ENCODE measurements around the gene SMPDL3A.
"Not testable (repeated sequence)": the region's sequence is repeated elsewhere in the genome, so short reads cannot be mapped to it uniquely, and the experiment has no call there.

The SMPDL3A gene, protein sequence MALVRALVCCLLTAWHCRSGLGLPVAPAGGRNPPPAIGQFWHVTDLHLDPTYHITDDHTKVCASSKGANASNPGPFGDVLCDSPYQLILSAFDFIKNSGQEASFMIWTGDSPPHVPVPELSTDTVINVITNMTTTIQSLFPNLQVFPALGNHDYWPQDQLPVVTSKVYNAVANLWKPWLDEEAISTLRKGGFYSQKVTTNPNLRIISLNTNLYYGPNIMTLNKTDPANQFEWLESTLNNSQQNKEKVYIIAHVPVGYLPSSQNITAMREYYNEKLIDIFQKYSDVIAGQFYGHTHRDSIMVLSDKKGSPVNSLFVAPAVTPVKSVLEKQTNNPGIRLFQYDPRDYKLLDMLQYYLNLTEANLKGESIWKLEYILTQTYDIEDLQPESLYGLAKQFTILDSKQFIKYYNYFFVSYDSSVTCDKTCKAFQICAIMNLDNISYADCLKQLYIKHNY

DNA sequence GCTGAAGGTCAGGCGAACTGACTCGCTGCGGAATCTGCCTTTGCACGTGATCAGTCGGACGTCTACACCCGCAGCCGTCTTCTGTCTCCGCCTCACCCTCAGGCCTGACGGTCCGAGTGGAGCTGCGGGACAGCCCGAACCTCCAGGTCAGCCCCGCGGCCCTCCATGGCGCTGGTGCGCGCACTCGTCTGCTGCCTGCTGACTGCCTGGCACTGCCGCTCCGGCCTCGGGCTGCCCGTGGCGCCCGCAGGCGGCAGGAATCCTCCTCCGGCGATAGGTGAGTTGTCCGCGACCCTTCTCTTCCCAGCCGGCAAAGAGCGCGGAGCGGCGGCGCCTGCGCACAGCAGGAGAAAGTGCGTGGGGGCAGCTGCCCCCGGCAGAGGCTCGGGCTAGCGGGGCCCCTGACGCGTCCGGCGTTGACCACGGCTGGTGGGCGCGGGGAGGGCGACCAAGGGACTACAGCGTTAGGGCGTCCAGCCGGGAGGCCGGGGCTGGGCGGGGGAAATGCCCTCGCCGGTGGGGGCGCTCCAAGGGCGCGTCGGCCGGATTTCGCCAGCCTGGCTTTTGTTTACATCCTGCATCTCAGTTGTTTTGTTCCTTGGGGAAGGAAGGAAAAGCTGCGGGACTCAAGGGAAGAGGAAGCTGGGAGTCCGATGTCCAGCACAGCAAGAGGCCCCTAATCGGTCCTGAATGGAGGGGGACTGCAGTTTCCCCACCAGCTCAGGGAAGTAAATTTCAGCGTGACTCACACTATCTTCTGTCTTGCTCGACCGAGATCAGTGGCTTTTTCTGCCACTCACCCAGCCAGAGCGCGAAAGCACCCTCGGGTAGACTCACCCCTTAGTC lies at the start of gene SMPDL3A:
TSS of gene SMPDL3A (plus strand) at position 77 of the 846 bp plus-strand sequence. CDS start at position 166, 89 bp downstream.
- peak; percentile 31 for DNase-seq

DNA sequence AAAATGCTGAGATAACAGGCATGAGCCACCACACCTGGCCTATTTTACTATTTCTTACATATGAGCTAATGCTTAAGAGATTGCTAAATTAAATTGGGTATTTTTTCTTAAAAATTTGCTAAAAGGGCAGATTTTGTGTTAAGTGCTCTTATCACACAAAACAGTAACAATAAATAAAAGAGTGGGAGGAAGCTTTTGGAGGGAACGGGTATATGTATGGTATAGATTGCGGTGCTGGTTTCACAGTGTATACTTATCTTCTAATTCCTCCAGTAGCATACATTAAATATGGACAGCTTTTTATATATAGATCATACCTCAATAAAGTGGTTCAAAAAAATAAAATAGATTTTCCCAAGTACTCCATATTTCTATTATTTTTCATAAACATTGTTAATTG lies 49.0 kb upstream of the SMPDL3A start:
- DNase-seq: no peak

DNA sequence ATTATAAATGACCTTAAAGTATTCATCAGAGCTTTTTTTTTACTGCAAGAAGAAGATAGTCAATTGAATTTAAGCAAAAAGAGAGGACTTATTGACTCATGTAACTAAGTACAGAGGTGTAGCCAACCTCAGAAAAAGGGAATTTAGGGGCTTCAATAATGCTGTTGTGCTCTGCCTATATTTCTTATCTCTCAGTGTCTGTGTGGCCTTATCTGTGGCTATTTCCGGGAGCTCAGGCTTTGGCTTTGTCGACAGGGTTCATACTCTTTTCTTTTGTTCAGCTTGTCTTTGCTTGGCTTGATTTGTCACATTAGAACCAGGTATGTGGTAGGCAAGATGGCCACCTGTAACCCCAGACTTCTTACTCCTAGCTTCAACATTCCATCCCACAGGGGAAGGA lies 48.1 kb upstream of the SMPDL3A start:
- DNase-seq: no peak

DNA sequence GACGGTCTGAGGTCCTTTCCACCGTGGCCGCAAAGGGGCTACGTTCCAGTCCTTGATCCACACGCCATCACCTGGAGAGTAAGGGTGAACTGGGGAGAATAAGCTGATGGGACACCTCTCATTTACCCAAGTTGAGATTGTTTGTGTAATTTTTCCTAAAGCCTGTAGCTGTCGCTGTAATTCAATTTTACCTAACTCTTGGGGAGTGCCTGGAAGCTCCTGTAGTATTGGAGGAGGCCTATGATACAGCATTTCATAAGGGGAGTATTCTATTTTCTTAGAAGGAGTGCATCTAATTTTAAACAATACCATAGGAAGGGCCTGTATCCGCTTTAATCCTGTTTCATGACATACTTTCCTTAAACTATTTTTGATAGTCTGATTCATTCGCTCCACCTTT lies 44.8 kb upstream of the SMPDL3A start:
- not testable (repeated sequence) for DNase-seq

DNA sequence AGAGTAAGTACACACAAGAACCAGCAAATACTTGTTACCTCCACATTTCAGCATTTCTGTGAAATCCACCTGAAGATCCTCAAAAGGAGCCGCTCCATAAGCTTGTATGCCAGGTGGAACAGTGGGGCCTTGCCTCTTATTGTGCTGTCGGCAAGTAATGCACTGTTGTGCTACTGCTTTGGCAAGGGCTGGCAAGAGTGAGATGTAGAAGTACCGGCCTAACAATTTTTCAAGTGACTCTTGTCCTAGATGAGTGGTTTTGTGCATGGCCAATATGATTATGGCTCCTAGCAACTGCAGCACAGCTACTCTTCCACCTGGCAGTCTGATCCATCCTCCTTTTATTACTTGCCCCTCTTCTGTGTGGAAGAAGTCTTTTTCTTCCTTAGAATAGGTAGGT lies 44.2 kb upstream of the SMPDL3A start:
- DNase-seq: peak; percentile 52

DNA sequence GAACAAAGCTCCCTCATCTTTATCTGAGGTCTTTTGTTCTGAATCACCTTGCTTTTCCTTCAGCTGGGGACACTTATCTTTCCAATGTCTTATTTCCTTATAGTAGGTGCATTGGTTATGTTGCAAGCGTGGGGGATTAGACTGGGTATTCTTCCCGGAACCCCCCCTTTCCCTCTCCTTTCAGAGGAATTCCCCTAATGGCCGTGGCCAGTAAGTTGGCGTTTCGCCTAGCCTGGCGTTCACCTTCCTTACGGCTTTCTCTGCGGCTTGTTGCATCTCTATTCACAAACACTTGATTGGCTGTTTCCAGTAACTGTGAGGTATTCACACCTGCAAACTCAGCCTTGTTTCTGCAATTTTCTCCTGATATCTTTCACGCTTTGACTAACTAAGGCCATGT lies 42.4 kb upstream of the SMPDL3A start:
- DNase-seq: no peak

DNA sequence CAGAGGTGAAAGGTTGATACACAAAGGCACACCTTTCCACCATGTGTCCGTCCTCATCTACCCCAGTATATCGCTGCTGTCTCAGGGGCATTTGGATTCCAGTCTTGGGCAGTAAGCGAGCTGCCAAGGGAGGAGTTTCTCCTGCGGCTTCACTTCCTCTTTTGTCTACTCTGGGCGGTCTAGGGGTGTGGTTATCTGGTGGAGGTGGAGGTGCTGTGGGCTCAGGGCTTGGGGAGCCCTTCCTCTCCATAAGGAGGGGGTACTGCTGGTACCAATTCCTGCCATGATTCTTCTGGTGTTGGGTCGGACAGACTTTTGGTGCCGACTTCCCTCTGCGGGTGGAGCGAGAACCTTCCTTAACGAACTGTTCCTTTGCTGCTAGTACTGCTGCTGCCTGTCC lies 41.5 kb upstream of the SMPDL3A start:
- DNase-seq: no peak

DNA sequence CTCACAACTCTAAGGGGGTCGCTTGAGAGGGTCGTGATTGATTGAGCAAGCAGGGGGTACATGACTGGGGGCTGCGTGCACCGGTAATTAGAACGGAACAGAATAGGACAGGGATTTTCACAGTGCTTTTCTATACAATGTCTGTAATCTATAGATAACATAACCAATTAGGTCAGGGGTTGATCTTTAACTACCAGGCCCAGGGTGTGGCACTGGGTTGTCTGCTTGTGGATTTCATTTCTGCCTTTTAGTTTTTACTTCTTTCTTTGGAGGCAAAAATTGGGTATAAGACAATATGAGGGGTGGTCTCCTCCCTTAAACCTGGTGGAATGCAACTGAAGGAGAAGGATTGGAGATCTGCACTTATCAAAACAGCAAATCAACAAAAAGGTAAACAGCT lies 40.1 kb upstream of the SMPDL3A start:
- DNase-seq: not testable (repeated sequence)

DNA sequence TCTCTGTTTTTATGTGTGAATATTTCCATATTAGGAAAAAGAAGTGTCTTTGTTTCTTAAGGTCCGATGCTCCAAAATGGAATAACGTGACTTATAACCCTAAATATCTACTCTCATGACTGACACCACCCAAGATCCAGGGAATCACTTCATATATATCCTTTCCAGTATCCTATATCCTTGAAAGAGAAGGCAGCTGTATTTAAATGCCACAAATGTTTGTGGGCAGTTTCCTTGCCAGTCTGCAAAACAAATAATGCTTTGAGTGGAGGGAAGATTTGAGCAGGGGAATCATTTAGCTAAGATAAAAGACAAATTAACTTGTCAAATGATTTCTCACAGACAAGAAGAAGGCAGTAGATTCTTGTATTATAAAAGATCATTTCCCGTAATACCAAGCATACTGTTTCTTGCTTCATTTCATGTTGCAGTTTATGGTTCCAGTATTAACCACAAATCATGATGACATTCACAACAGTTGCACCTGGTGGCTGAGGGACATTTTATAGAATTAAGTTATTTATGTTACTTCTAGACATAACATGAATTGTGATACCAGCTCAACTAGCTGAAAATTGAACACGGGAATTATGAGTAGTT lies 39.5 kb upstream of the SMPDL3A start:
- no peak for DNase-seq

DNA sequence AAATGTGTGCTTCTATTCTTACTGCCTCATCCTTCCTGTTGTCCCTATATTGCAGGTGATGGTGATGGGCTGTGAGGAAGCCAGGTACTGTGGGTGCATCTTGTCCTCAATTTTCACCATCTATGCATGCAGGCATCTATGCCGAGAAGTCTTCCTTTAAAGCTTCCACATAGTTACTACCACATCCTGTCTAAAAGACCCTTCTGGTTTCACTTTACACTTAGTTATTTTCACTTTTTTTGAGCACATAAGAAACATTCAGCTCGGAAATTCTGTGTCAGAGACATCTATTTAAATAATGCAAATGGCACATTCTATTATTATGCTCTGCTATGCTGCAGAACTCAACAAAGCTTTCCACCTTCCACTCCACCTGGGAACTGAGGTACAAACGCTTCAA lies 37.7 kb upstream of the SMPDL3A start:
- no peak for DNase-seq

DNA sequence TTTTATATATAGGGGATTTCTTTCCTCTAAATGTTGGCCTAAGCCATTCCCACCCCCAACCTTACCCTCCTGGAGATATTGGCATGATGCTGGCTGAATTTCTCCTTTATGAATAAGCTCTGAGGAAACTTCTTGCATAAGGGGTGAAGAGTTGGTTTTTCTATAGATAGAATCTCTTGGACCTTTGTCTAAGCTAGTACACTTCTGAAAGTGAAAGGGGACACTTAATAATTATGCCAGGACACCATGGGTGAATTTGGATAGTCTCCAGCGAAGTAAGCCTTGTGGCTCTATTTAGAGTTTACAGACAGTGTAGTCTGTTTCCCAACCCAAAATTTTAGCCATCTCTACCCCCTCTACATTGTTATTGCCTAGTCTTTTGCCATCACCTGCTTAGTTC lies 36.6 kb upstream of the SMPDL3A start:
- no peak for DNase-seq

DNA sequence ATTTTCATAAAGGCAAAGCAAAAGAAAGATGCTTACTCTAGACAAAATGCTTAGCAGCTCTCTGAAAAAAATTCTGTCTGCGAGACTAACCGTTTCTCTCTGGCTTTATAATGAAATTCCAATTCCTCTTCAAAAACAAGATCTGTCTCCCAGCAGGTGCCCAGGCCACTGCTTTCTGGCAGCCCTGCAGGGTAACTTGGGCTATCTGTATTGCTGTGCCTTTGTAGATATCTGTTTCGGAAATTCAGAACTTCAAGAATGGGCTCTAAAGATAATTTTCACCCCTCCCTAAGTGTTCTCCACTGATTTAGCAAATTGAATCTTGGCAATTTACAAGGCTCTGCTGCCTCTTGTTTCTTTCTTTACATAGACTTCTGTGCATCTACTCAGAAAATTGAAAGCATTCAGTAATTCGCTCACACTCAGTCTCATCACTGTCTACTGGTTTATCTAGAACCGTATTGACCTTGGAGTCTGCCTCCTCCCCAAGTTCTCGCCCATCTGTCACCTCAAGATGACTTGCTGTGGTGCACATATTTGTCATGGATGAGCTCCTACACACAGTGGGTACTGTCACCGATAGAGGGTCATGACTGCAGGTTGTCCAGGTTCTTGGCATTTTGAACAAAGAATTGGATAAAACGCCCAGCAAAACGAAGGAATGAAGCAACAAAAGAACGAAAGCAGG lies 35.9 kb upstream of the SMPDL3A start:
- DNase-seq: no peak

DNA sequence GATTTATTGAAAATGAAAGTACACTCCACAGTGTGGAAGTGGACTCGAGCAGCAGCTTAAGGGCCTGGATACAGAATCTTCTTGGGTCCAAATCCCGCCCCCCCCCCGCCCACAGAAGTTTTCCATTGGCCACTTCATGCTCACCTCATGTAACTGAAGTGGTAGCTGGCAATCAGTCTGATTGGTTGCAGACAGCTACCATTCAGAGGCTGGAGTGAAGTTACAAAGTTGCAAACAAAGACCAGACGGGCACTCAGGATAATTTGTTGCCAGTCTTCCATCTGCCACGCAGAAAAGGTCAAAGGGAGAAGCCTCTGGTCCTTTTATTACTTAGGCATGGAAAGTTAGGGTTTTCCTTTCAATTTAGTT lies 35.4 kb upstream of the SMPDL3A start:
- peak; percentile 46 for DNase-seq

DNA sequence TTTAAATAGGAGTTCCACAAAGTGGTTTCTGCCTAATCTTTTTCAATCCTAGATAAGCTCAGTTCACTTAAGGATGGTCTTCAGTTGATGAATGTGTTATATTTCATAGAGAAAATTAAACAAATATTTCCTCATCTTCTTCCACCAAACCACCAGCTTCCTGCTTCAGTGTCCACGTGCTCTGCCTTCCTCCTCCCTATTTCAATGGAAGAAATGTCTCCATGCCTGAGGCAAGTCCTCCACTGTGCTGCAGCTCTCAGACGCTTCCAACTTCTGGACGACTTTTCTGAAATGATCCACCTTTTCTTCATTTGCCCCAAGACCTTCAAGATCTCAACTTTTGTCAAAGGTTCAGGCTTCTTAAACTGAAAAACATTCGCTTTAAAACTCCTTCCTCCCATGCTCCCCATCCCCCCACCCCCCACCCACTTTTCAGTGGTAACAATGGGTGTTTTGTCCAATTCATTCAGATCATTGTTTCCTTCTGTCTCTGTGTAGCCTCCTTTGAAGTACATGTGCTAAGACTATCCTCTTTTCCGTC lies 34.8 kb upstream of the SMPDL3A start:
- no peak for DNase-seq

DNA sequence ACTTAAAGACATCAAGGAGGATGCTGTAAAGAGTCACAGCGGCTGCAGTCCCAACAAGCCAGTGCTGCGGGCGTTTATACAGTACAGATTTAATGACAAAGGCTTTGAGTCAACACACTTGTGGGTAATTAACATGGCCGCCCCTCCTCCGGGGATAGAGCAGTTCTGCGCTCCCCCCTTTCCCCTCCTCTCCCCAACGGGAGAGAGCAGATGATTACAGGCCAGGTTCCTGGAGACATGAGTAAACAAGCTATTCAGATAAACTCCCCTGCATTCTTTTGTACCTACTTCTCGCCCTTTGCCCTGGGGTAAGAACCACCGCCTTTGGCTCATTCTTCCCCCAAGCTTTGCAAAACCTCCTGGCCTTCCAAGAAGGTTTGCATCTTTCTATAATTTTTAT lies 33.2 kb upstream of the SMPDL3A start:
- DNase-seq: no peak

DNA sequence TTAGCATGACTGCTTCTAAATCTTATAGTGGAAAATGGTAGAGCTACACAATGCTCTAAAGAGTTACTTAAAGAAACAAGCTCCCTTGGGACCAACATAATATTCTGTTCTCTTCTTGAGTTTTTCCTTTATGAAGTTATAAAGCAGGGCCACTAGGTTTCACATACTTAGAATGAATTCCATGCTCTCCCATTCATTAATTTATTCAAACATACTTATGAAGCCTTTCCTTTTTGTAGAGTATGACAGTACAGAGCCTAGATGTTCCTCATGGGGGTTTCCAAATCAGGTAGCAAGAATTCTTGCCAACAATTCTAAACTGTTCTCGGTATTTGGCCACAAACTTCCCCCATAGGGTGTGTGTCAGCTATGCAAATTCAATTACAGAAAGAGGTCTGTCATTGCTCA lies 30.1 kb upstream of the SMPDL3A start:
- DNase-seq: no peak

DNA sequence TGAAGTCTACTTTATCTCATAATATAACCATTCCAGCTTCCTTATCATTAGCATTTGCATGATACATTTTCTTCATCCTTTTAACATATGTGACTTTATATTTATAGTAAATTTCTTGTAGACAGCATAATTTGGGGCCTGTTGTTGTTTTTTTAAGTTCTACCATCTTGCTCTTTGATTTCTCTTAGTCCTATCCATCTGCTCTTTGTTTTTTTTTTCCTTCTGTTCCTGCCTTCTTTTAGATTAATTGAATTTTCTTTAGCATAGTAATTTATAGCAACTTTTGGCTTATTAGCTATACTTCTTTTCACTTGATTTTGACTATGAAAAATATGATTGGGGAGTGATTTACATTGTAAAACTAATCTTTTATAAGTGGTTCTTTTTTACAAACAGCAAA lies 28.7 kb upstream of the SMPDL3A start:
- no peak for DNase-seq

DNA sequence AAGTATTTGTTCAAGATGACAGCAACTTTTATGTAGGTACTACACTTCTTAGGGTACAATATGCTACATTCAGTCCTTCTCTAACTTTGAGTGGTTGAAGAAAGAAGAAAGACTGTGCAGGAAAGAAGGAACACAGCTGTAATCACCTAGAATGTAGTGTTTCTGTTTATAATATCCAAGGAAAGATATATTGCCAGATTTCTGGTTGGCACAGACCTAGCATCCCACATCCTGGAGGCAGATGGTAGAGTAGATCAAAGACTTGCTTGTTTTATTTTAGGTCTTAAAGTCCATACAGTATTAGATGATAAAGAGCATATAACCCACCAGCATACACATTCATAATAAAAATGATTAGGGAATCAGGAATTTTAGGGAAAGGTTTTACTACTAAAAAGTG lies 22.8 kb upstream of the SMPDL3A start:
- DNase-seq: no peak

DNA sequence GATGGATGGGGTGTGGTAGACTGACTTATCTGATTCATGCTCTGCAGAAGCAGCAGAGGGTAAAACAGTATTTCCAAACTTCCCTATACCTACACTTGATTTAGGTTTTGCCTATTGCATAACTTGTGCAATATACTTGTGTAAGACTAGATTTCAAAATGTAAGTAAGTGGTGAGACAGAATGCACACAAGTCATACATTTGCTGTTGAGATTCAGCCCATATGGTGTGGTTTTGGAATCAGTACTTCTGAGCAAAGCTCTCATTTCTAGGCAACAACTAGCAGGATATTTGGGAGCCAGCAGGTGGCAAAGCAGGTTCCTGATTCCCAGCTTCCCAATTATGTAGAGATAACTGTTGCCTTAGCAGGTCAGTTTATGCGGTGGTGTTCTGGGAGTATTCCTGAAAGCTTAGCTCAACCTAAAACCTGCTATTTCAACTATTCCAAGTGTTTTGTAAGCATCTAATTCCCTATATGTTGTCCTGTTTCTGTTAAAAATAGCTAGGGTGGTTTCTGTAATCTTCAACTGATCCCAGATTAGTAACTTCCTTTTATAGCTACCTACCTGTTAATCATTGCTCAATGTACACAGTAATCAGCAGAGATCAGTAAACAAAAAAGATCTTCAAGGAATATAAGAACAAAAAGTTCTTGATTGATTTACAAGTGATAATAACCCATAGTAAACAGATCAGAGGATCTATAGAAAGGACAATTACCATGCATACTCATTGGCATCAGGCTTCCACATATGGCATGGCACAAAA lies 18.0 kb upstream of the SMPDL3A start:
- no peak for DNase-seq

DNA sequence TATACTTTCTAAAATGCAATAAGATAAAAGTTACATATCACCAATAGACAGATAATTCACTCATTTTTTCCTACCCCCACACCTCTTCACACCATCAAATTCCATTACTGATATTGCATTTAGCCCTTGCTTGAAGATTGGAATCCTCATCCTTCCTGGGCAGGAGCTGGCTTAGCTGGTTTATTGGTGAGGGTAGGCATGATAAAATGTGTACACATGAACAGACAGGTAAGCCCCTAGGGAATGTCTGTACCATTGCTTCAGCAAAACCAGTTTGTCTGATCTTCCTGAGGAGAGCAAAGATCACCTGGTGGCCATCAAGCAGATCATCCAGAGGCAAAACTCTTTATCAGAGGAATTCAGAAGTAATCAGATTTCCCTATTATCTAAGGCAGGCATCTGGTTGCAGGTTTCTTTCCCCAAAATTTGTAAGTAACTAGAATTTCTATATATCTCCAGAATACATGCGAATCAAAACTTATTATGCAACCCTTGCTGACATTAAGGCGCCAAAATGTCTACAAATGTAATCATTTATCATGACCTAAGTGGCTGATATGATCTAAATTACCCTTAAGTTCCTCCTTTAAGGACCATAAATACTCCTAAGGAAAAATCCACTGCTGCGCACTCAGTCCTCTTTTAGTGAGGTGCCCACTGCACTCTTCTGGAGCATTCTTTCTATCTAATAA lies 16.2 kb upstream of the SMPDL3A start:
- DNase-seq: no peak

DNA sequence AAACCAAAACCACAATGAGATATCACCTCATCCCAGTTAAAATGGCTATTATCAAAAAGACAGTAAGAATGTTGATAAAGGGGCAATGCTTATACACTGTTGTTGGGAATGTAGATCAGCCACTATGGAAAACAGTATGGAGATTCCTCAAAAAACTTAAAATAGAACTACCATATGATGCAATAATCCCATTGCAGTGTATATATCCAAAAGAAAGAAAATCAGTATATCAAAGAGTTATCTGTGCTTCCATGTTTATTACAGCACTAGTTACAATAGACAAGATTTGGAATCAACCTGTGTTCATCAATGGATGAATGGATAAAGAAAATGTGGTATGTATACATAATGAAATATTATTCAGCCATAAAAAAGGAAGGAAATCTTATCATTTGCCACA lies 13.1 kb upstream of the SMPDL3A start:
- no peak for DNase-seq

All from NCI-H1436 (cell line).